ENCODE measurements around the gene TRIB2.

TRIB2 gene

GRCh38 chr2:12754643-12755042, 37.9 kb downstream of the TRIB2 start:
- no peaks in the 10 kb centered on the region for H3K27me3 ChIP-seq
- no peak overlapping the region for H3K4me3 ChIP-seq (ENCODE audit: low read depth in 1 of 2, low read length in 1 of 2)
- TF ChIP-seq CTCF (IDR thresholded peaks at IDR 0.05) = no peak
- no peaks in the 10 kb centered on the region for H3K9me3 ChIP-seq
- H3K4me1 ChIP-seq (ENCODE audit: control insufficient read depth in 1 of 2, insufficient read depth in 1 of 2, low read depth in 1 of 2, low read length in 1 of 2) = no peaks in the 10 kb centered on the region
- H3K36me3 ChIP-seq = no peaks in the 10 kb centered on the region
- H3K27ac ChIP-seq = no peak overlapping the region

DNA sequence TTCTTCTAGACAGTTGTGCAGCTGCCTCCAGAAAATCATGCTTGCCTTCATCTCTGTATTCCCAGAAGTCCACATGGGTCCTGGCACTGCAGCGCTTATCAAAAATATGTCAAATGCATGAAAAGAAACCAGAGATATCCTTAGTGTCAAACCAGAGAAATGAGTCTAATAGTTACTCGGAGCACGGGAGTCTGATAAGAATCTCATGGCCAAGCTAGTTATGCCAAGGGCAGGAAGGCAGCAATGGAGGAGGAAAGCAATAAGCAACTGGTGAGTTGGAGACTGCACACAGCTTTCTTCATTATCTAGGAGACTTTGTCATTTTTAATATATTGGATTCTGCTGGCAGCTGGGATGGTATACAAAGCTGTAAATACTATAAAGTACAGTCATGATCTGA, 38.6 kb downstream of the TRIB2 start:
- TF ChIP-seq CTCF (IDR thresholded peaks at IDR 0.05) = no peak
- no peaks in the 10 kb centered on the region for H3K36me3 ChIP-seq
- no peaks in the 10 kb centered on the region for H3K4me1 ChIP-seq (ENCODE audit: control insufficient read depth in 1 of 2, insufficient read depth in 1 of 2, low read depth in 1 of 2, low read length in 1 of 2)
- no peaks in the 10 kb centered on the region for H3K9me3 ChIP-seq
- no peak overlapping the region for H3K27ac ChIP-seq
- H3K4me3 ChIP-seq (ENCODE audit: low read depth in 1 of 2, low read length in 1 of 2) = no peak overlapping the region
- H3K27me3 ChIP-seq = no peaks in the 10 kb centered on the region

- Histone ChIP-seq H3K36me3 (no peaks in the 10 kb centered on the region), H3K9me3 (no peaks in the 10 kb centered on the region), H3K4me3 (ENCODE audit: low read depth in 1 of 2, low read length in 1 of 2) (no peak overlapping the region), H3K27me3 (no peaks in the 10 kb centered on the region), H3K4me1 (ENCODE audit: control insufficient read depth in 1 of 2, insufficient read depth in 1 of 2, low read depth in 1 of 2, low read length in 1 of 2) (no peaks in the 10 kb centered on the region), H3K27ac (no peak overlapping the region)
- no peak for TF ChIP-seq CTCF (IDR thresholded peaks at IDR 0.05)
These were observed 42.5 kb downstream of the TRIB2 start for GRCh38 chr2:12759248-12759647.

- Histone ChIP-seq H3K27ac (no peak overlapping the region), H3K9me3 (no peaks in the 10 kb centered on the region), H3K4me1 (ENCODE audit: control insufficient read depth in 1 of 2, insufficient read depth in 1 of 2, low read depth in 1 of 2, low read length in 1 of 2) (no peaks in the 10 kb centered on the region), H3K36me3 (no peaks in the 10 kb centered on the region), H3K27me3 (no peaks in the 10 kb centered on the region), H3K4me3 (ENCODE audit: low read depth in 1 of 2, low read length in 1 of 2) (no peak overlapping the region)
- no peak for TF ChIP-seq CTCF (IDR thresholded peaks at IDR 0.05)
These were observed 44.4 kb downstream of the TRIB2 start for GRCh38 chr2:12761104-12761503.

GRCh38 chr2:12762337-12762736, 45.6 kb downstream of the TRIB2 start:
- H3K27ac ChIP-seq = no peak overlapping the region
- no peaks in the 10 kb centered on the region for H3K27me3 ChIP-seq
- H3K9me3 ChIP-seq = no peaks in the 10 kb centered on the region
- no peak for TF ChIP-seq CTCF (IDR thresholded peaks at IDR 0.05)
- no peaks in the 10 kb centered on the region for H3K36me3 ChIP-seq
- no peaks in the 10 kb centered on the region for H3K4me1 ChIP-seq (ENCODE audit: control insufficient read depth in 1 of 2, insufficient read depth in 1 of 2, low read depth in 1 of 2, low read length in 1 of 2)
- H3K4me3 ChIP-seq (ENCODE audit: low read depth in 1 of 2, low read length in 1 of 2) = no peak overlapping the region

DNA sequence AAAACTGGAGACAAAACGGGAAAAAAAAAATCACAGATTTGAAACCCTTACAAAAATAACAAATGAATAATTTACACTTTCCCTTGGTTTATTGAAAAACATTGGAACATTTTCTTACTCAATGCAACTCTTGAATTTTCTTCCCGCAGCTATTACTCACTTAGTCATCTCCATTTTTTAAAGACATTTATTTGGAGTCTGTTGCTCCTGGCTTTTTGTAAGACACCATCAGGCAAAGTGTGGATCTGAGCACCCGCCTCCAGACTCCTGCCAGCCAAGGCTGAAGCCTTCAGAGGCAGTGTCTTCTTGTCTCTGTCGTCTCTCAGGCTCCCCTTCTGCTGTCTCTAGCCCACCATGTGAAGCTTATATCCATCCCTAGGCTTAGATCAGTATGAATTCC, 46.2 kb downstream of the TRIB2 start:
- H3K4me3 ChIP-seq (ENCODE audit: low read depth in 1 of 2, low read length in 1 of 2) = no peak overlapping the region
- H3K9me3 ChIP-seq = no peaks in the 10 kb centered on the region
- H3K27ac ChIP-seq = no peak overlapping the region
- no peaks in the 10 kb centered on the region for H3K4me1 ChIP-seq (ENCODE audit: control insufficient read depth in 1 of 2, insufficient read depth in 1 of 2, low read depth in 1 of 2, low read length in 1 of 2)
- no peaks in the 10 kb centered on the region for H3K36me3 ChIP-seq
- no peak for TF ChIP-seq CTCF (IDR thresholded peaks at IDR 0.05)
- no peaks in the 10 kb centered on the region for H3K27me3 ChIP-seq
